IPS-20b (cell line): ENCODE data around the gene CD63.
A peak's percentile ranks its signal among the peaks of the same experiment; 100 is the strongest.

Experiments
- H3K27ac ChIP-seq: one replicate; pipeline ENCODE4 v1.5.1; 2013; ENCODE audit warnings: low read length
- H3K27me3 ChIP-seq: 2 replicates; pipeline ENCODE4 v1.6.1; 2013; ENCODE audit warnings: mild to moderate bottlenecking, low read length, inconsistent platforms; ENCODE audit not compliant: insufficient read depth
- H3K36me3 ChIP-seq: 2 replicates; pipeline ENCODE4 v1.6.1; 2013; ENCODE audit warnings: low read depth, mild to moderate bottlenecking, inconsistent platforms, low read length, moderate library complexity; ENCODE audit not compliant: insufficient read depth
- H3K4me1 ChIP-seq: 2 replicates; pipeline ENCODE4 v1.6.1; 2013; ENCODE audit warnings: mild to moderate bottlenecking, control low read depth, inconsistent platforms, low read length, moderate library complexity; ENCODE audit not compliant: insufficient read depth
- H3K4me3 ChIP-seq: 2 replicates; pipeline ENCODE4 v1.5.1; 2013; ENCODE audit warnings: mild to moderate bottlenecking, low read length, inconsistent platforms
- H3K9ac ChIP-seq: 2 replicates; pipeline ENCODE4 v1.6.1; 2013; ENCODE audit warnings: low read depth, mild to moderate bottlenecking, inconsistent platforms, low read length, moderate library complexity
- H3K9me3 ChIP-seq: 2 replicates; pipeline ENCODE4 v1.6.1; 2013; ENCODE audit warnings: mild to moderate bottlenecking, low read depth, low read length, inconsistent platforms; ENCODE audit not compliant: insufficient read depth

Gene CD63

GRCh38 chr12:55737581-55738122 is 8.8 kb upstream of the CD63 start:
- H3K4me3 ChIP-seq, result peak overlapping the region; percentile 78
- H3K9ac ChIP-seq, result peak overlapping the region; percentile 61; the same call in 1 of the 2 replicates

GRCh38 chr12:55736780-55737580 is 8.2 kb upstream of the CD63 start:
- H3K4me3 ChIP-seq, result peak overlapping the region; percentile 78
- H3K27me3 ChIP-seq, result no peaks in the 10 kb centered on the region; the same call in 1 of the 2 replicates
- H3K9ac ChIP-seq, result peak overlapping the region; percentile 61; the same call in 1 of the 2 replicates
- H3K9me3 ChIP-seq, result no peaks in the 10 kb centered on the region
- H3K36me3 ChIP-seq, result no peaks in the 10 kb centered on the region
- peaks cover 8% of the 10 kb centered on the region for H3K4me1 ChIP-seq
- no peak overlapping the region for H3K27ac ChIP-seq

More at GRCh38 chr12:55737581-55738122, 8.8 kb upstream of the CD63 start:
- Histone ChIP-seq H3K9me3 (no peaks in the 10 kb centered on the region), H3K27ac (peak overlapping the region; percentile 3), H3K4me1 (peaks cover 10% of the 10 kb centered on the region), H3K36me3 (no peaks in the 10 kb centered on the region), H3K27me3 (no peaks in the 10 kb centered on the region; the same call in 1 of the 2 replicates)

- Histone ChIP-seq H3K27ac (no peak overlapping the region), H3K27me3 (no peaks in the 10 kb centered on the region), H3K4me3 (no peak overlapping the region), H3K9me3 (no peaks in the 10 kb centered on the region), H3K36me3 (no peaks in the 10 kb centered on the region), H3K9ac (no peak overlapping the region), H3K4me1 (peaks cover 5% of the 10 kb centered on the region; the same call in 1 of the 2 replicates)
These were observed 7.3 kb upstream of the CD63 start for GRCh38 chr12:55736076-55736475.

DNA sequence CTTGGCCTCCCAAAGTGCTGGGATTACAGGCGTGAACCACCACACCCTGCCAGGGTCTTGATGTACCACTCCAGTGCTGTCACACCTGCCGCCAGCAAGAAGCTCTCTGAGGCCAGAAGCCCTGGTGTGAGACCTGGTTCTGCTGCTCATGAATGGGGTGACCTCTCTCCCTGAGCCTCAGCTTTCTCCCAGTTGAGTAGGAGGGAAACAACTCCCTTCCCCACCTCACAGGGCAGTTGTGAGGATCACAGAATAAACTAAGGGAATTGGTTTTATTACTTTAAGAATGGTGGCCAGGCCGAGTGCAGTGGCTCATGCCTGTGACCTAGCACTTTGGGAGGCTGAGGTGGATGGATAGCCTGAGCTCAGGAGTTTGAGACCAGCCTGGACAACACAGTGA is 5.8 kb upstream of the CD63 start:
- Histone ChIP-seq H3K4me1 (peaks cover 5% of the 10 kb centered on the region; the same call in 1 of the 2 replicates), H3K27me3 (no peaks in the 10 kb centered on the region), H3K36me3 (no peaks in the 10 kb centered on the region), H3K27ac (no peak overlapping the region), H3K9me3 (no peaks in the 10 kb centered on the region), H3K9ac (no peak overlapping the region), H3K4me3 (no peak overlapping the region)

DNA sequence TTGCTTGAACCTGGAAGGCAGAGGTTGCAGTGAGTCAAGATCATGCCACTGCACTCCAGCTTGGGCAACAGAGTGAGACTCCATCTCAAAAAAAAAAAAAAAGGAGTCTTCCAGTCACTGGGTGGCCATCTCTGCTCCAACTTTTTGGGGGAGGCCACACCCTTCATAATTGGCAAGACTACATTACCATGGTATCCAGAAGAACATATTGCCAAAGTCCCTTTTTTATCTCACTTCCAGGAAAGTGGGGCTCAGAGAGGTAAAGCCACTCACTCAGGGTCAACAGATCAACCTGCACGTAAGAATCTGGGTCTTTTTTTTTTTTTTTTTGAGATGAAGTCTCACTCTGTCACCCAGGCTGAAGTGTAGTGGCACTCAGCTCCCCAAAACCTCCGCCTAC is 5.0 kb upstream of the CD63 start:
- Histone ChIP-seq H3K4me3 (no peak overlapping the region), H3K36me3 (no peaks in the 10 kb centered on the region), H3K9me3 (no peaks in the 10 kb centered on the region), H3K4me1 (peaks cover 5% of the 10 kb centered on the region; the same call in 1 of the 2 replicates), H3K27ac (no peak overlapping the region), H3K9ac (no peak overlapping the region), H3K27me3 (no peaks in the 10 kb centered on the region)

DNA sequence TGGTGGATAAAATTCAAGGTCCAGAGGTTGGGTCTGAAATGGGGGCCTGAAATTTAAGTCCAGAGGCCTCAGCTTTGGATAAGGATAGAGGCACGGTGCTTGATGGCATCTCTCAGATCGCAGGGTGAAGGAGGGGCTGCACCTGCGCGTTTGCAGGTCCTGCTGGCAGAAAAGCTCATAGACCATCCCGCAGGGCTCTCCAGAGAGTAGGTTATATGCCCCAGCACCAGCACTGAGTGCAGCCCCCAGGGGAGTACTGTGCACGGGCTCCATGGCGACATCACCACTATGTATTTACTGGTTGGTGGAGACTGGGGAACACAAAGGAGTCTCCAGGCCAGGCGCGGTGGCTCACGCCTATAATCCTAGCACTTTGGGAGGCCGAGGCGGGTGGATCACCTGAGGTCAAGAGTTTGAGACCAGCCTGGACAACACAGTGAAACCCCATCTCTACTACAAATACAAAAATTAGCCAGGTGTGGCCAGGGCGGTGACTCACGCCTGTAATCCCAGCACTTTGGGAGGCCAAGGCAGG is 4.3 kb upstream of the CD63 start:
- H3K27me3 ChIP-seq, result no peaks in the 10 kb centered on the region
- H3K9ac ChIP-seq, result no peak overlapping the region
- no peaks in the 10 kb centered on the region for H3K36me3 ChIP-seq
- peaks cover 5% of the 10 kb centered on the region; the same call in 1 of the 2 replicates for H3K4me1 ChIP-seq
- H3K27ac ChIP-seq, result no peak overlapping the region
- no peaks in the 10 kb centered on the region for H3K9me3 ChIP-seq
- no peak overlapping the region for H3K4me3 ChIP-seq

DNA sequence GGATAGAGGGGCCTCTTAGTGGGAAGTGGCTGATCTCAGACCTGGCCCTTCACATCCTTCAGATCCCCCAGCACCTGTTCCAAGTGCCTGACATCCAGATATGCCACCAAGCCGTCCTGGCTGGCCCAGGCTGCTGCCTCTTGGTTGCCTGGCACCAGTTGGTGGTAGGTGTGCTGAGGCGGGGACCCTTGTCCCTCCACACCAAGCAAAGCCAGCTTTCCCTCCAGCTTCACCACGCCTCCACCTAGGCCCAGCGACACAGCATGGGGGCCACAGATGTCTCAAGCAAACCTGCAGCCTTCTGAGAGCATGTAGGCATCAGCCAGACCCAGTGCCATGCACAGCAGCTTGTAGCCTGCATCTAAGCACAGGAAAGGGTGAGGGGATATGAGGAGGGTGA is 3.5 kb upstream of the CD63 start:
- Histone ChIP-seq H3K9ac (no peak overlapping the region), H3K4me1 (peaks cover 3% of the 10 kb centered on the region; the same call in 1 of the 2 replicates)

GRCh38 chr12:55729819-55730818 is 1.3 kb upstream of the CD63 start:
- Histone ChIP-seq H3K27ac (no peak overlapping the region), H3K4me3 (peak overlapping the region; percentile 83), H3K9me3 (no peaks in the 10 kb centered on the region), H3K9ac (peak overlapping the region; percentile 88; the same call in 1 of the 2 replicates), H3K4me1 (peaks cover 6% of the 10 kb centered on the region; the same call in 1 of the 2 replicates), H3K36me3 (peaks cover 19% of the 10 kb centered on the region), H3K27me3 (no peaks in the 10 kb centered on the region)

More for the DNA sequence above, 3.5 kb upstream of the CD63 start:
- Histone ChIP-seq H3K9me3 (no peaks in the 10 kb centered on the region), H3K36me3 (no peaks in the 10 kb centered on the region), H3K27ac (no peak overlapping the region), H3K27me3 (no peaks in the 10 kb centered on the region), H3K4me3 (no peak overlapping the region)

GRCh38 chr12:55728186-55728938 is 447 bp downstream of the CD63 start:
- Histone ChIP-seq H3K9me3 (no peaks in the 10 kb centered on the region), H3K9ac (peak overlapping the region; percentile 88), H3K27me3 (no peaks in the 10 kb centered on the region), H3K4me1 (peaks cover 6% of the 10 kb centered on the region; the same call in 1 of the 2 replicates), H3K27ac (no peak overlapping the region), H3K36me3 (peaks cover 36% of the 10 kb centered on the region), H3K4me3 (peak overlapping the region; percentile 83)

DNA sequence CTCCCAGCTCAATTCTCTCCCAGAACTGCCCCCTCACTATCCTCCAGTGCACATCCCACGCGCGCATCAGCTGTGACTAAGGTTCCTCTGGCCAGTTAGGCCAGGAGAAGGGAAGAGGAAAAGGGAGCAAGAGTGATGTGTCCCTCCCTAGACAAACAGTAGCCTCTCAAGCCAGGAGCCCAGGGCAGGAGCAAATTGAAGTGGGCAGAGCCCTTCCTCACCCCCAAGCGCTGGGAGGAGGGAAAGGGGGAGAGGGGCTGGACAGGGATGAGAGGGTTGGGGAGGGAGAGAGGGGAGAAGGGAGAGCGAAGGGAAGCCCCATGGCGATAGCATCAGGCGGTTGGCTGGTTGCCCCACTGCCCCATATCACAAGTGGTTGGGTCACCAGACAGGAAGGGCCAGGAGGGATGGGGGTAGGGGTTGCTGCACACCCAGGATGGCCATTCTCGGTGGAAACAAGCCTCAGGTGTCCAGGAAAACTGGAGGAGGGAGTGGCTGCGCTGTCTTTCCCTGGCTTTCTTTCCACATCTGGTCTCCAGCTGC is 1.1 kb downstream of the CD63 start:
- Histone ChIP-seq H3K9me3 (no peaks in the 10 kb centered on the region), H3K4me3 (peak overlapping the region; percentile 83), H3K4me1 (peaks cover 6% of the 10 kb centered on the region; the same call in 1 of the 2 replicates), H3K36me3 (peaks cover 43% of the 10 kb centered on the region), H3K9ac (peak overlapping the region; percentile 88), H3K27me3 (no peaks in the 10 kb centered on the region), H3K27ac (no peak overlapping the region)
